RWPE2 (cell line): Measurements from ENCODE around the gene GADD45A.

Source experiments
- ATAC-seq: fragments of 200-7000 bp; cut with Tn5 transposase; 3 replicates; pipeline ENCODE4 v1.9.1; 2021; ENCODE audit warnings: low read depth
- DNase-seq: peaks from one replicate; pipeline ENCODE4 v3.0.0-alpha.2; 2020; ENCODE audit warnings: low spot score
- H3K27ac ChIP-seq: fragments of 450-650 bp; 2 replicates; pipeline ENCODE4 v1.5.1; 2017; ENCODE audit warnings: mild to moderate bottlenecking; ENCODE audit not compliant: poor library complexity, severe bottlenecking
- H3K27me3 ChIP-seq: fragments of 250-450 bp; sonication (Bioruptor Pico); 2 replicates; pipeline ENCODE4 v1.5.1; 2021; ENCODE audit warnings: mild to moderate bottlenecking, moderate library complexity; ENCODE audit not compliant: insufficient read depth, poor library complexity, severe bottlenecking
- H3K36me3 ChIP-seq: fragments of 250-450 bp; sonication (Bioruptor Pico); 2 replicates; pipeline ENCODE4 v1.5.1; 2020; ENCODE audit warnings: low read depth, mild to moderate bottlenecking, moderate library complexity
- H3K4me1 ChIP-seq: fragments of 250-450 bp; sonication (Bioruptor Pico); 2 replicates; pipeline ENCODE4 v1.5.1; 2021; ENCODE audit warnings: mild to moderate bottlenecking, moderate library complexity; ENCODE audit not compliant: insufficient read depth, poor library complexity, severe bottlenecking
- H3K4me3 ChIP-seq: fragments of 250-450 bp; sonication (Bioruptor Pico); 2 replicates; pipeline ENCODE4 v1.5.1; 2021; ENCODE audit warnings: mild to moderate bottlenecking, moderate library complexity; ENCODE audit not compliant: severe bottlenecking
- H3K9me3 ChIP-seq: fragments of 250-450 bp; sonication (Bioruptor Pico); 2 replicates; pipeline ENCODE4 v1.5.1; 2021; ENCODE audit warnings: mild to moderate bottlenecking, moderate library complexity; ENCODE audit not compliant: severe bottlenecking
- CTCF ChIP-seq: fragments of 450-650 bp; IDR thresholded peaks from one replicate; pipeline ENCODE4 v1.5.1; 2017; ENCODE audit warnings: mild to moderate bottlenecking, moderate library complexity; ENCODE audit not compliant: poor library complexity, severe bottlenecking

Gene GADD45A

GRCh38 chr1:67719329-67720196 is 34.6 kb downstream of the GADD45A start:
- H3K4me1 ChIP-seq: peaks cover 46% of the 10 kb centered on the region
- ATAC-seq: no peak
- TF ChIP-seq CTCF: no peak
- no peaks in the 10 kb centered on the region for H3K9me3 ChIP-seq
- no peaks in the 10 kb centered on the region for H3K27me3 ChIP-seq
- H3K27ac ChIP-seq: no peak overlapping the region
- H3K36me3 ChIP-seq: no peaks in the 10 kb centered on the region
- DNase-seq: no peak
- no peak overlapping the region for H3K4me3 ChIP-seq

- TF ChIP-seq CTCF: no peak
- Histone ChIP-seq H3K9me3 (no peaks in the 10 kb centered on the region), H3K27ac (no peak overlapping the region), H3K27me3 (no peaks in the 10 kb centered on the region), H3K4me1 (peaks cover 60% of the 10 kb centered on the region), H3K36me3 (no peaks in the 10 kb centered on the region), H3K4me3 (no peak overlapping the region)
- DNase-seq (no peak), ATAC-seq (no peak)
These were observed 36.1 kb downstream of the GADD45A start for GRCh38 chr1:67721112-67721511.

GRCh38 chr1:67721650-67722291 is 36.8 kb downstream of the GADD45A start:
- Histone ChIP-seq H3K36me3 (no peaks in the 10 kb centered on the region), H3K4me1 (peaks cover 60% of the 10 kb centered on the region), H3K27ac (no peak overlapping the region), H3K27me3 (no peaks in the 10 kb centered on the region), H3K9me3 (no peaks in the 10 kb centered on the region), H3K4me3 (no peak overlapping the region)
- ATAC-seq (no peak), DNase-seq (no peak)
- TF ChIP-seq CTCF: no peak

- Histone ChIP-seq H3K27me3 (no peaks in the 10 kb centered on the region), H3K27ac (peak overlapping the region; percentile 88), H3K4me3 (no peak overlapping the region), H3K4me1 (peaks cover 57% of the 10 kb centered on the region), H3K36me3 (no peaks in the 10 kb centered on the region), H3K9me3 (no peaks in the 10 kb centered on the region)
- no peak for TF ChIP-seq CTCF
- DNase-seq (no peak), ATAC-seq (no peak)
These were observed 37.4 kb downstream of the GADD45A start for GRCh38 chr1:67722292-67722944.
